ENCODE results near the gene FGF21. TPM values are rescaled to one million over a fixed set of nuclear protein-coding genes. Genes with fewer than 3 reads are reported as not detected.
A peak's percentile ranks its signal among the peaks of the same experiment; 100 is the strongest.

FGF21 gene
- total RNA-seq, 2 experiments from 2014 or later = not detected

DNA sequence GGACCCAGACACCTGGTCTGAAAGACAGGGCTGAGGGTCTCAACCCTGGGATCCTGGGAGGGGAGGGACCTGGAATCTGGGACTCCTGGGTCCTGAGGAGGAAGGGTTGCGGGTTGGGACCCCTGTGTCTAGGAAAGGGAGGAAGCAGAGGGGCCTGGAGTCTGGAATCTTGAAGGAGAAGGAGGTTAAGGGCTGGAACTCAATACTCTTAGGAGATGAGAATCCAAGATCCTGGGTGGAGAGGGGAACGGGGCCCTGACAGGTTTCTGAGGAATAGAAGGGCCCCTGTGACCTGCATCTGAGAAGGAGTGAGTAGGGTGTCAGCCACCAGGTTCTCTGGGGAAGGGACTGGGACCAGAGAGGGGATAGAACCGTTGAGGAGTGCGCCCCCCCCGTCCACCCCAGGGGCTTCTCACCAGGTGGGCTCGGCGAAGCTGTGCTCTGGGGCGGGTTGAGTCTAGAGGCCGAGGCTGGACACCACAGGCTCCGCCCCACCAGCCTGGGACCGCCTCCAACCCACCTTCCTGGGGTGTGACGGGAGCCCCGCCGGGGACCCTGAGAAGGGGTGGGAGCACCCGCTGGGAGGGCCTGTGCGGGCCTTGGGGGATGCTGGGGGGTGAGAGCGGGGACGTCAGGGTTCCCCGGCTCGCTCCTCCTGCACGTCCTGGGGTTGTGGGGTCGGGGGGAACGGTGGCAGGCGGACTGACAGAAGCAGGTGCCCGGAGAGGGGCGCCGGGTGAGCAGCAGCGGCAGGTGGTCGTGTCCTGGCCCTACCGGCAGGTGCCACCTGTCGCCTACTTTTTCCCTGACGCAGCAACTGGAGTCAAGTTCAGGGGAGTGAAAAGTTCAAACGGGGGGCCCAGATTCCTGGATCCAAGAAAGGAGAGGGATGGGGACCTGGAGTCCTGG, 35.8 kb upstream of the FGF21 start, which contains the start of gene MAMSTR:
Gene MAMSTR, minus strand, starts transcription at position 463 of the 909 bp plus-strand sequence. CDS start 694 bp downstream, outside the sequence.
- Mint-ChIP-seq H3K27ac (peak within 1 kb of the TSS; percentile 96), H3K36me3 (ENCODE audit: low read depth) (no peaks in the 10 kb centered on the region), H3K27me3 (no peaks in the 10 kb centered on the region), H3K9me3 (no peaks in the 10 kb centered on the region), H3K4me1 (ENCODE audit: low read depth) (peaks cover 17% of the 10 kb centered on the region), H3K4me3 (peak within 1 kb of the TSS; percentile 92)
- Histone ChIP-seq H3K9me3 (ENCODE audit: control insufficient read depth in 1 of 2, insufficient read depth in 1 of 2, low read length in 2 of 2) (peaks cover 0 to under 1% of the 10 kb centered on the region in 2 experiments), H3K4me3 (ENCODE audit: low read length) (peak within 1 kb of the TSS; percentile 84), H3K36me3 (ENCODE audit: insufficient read depth, low read length) (no peaks in the 10 kb centered on the region), H3K27ac (ENCODE audit: low read depth in 1 of 2, low read length in 2 of 2) (peak within 1 kb of the TSS; percentile 81 to 94), H3K27me3 (ENCODE audit: control insufficient read depth in 1 of 2, insufficient read depth in 2 of 2, low read length in 2 of 2) (no peaks in the 10 kb centered on the region), H3K4me1 (ENCODE audit: insufficient read depth, low read length) (peaks cover 29% of the 10 kb centered on the region)
- TF ChIP-seq, protein P1, sequence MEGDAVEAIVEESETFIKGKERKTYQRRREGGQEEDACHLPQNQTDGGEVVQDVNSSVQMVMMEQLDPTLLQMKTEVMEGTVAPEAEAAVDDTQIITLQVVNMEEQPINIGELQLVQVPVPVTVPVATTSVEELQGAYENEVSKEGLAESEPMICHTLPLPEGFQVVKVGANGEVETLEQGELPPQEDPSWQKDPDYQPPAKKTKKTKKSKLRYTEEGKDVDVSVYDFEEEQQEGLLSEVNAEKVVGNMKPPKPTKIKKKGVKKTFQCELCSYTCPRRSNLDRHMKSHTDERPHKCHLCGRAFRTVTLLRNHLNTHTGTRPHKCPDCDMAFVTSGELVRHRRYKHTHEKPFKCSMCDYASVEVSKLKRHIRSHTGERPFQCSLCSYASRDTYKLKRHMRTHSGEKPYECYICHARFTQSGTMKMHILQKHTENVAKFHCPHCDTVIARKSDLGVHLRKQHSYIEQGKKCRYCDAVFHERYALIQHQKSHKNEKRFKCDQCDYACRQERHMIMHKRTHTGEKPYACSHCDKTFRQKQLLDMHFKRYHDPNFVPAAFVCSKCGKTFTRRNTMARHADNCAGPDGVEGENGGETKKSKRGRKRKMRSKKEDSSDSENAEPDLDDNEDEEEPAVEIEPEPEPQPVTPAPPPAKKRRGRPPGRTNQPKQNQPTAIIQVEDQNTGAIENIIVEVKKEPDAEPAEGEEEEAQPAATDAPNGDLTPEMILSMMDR (IDR thresholded peaks at IDR 0.05) = no peak
- ChIA-PET POLR2A (interaction anchor here (1.5 to 2.2 kb wide), 2 partner anchors 20 to 82 kb away, joined by 4 to 13 read pairs; no protein-coding TSS in a partner anchor), CTCF (no interaction called here)
- DNase-seq (peak in 1 of 14 experiments; percentile 48), ATAC-seq (ENCODE audit: poor library complexity) (no peak)
- intact Hi-C loops (cut with DNase I, micrococcal nuclease) = loop anchor here (2.0 to 10.0 kb wide), 3 partner anchors 19 to 215 kb away; no protein-coding TSS in a partner anchor

DNA sequence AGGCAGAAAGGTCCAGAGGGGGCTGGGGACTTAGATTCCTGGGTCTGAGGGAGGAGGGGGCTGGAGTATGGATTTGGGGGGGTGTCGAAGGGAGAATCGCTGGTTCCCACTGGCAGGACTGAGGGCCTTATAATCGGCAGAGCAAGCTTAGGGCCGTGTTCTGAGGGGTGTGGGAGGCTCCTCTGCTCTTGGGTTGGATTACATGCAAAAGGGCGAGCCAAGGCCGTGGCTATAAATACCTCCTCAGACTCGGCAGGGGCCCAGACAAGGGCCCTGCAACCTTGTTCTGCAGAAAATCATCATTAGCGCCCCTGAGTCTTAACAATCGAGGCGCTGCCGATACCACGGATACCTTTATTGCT, 35.1 kb upstream of the FGF21 start:
- TF ChIP-seq, protein P1 (IDR thresholded peaks at IDR 0.05) = no peak
- Mint-ChIP-seq H3K27ac (peak overlapping the region; percentile 96), H3K4me1 (ENCODE audit: low read depth) (peaks cover 18% of the 10 kb centered on the region), H3K36me3 (ENCODE audit: low read depth) (peaks cover 3% of the 10 kb centered on the region), H3K4me3 (peak overlapping the region; percentile 92), H3K27me3 (no peaks in the 10 kb centered on the region), H3K9me3 (peaks cover 3% of the 10 kb centered on the region)
- Histone ChIP-seq H3K4me1 (ENCODE audit: insufficient read depth, low read length) (peaks cover 28% of the 10 kb centered on the region), H3K4me3 (ENCODE audit: low read length) (peak overlapping the region; percentile 84), H3K27me3 (ENCODE audit: control insufficient read depth in 1 of 2, insufficient read depth in 2 of 2, low read length in 2 of 2) (no peaks in the 10 kb centered on the region), H3K27ac (ENCODE audit: low read depth in 1 of 2, low read length in 2 of 2) (no peak overlapping the region), H3K36me3 (ENCODE audit: insufficient read depth, low read length) (no peaks in the 10 kb centered on the region), H3K9me3 (ENCODE audit: control insufficient read depth in 1 of 2, insufficient read depth in 1 of 2, low read length in 2 of 2) (peaks cover 0 to 4% of the 10 kb centered on the region in 2 experiments)
- POLR2A ChIA-PET = interaction anchor here (0.9 to 2.2 kb wide), 7 partner anchors 12 to 245 kb away, joined by 3 to 13 read pairs (median 5); partner anchors contain the start of genes CA11, FTL, IZUMO1 and RPL18
- ATAC-seq (ENCODE audit: poor library complexity) (no peak), DNase-seq (no peak)
- CTCF ChIA-PET = interaction anchor here (0.6 to 1.1 kb wide), 2 partner anchors 19 to 31 kb away, joined by 3 read pairs; no protein-coding TSS in a partner anchor
- intact Hi-C loops (cut with DNase I, micrococcal nuclease) = loop anchor here in 1 of 2 experiments (2.0 kb wide), 2 partner anchors 19 to 81 kb away; no protein-coding TSS in a partner anchor

DNA sequence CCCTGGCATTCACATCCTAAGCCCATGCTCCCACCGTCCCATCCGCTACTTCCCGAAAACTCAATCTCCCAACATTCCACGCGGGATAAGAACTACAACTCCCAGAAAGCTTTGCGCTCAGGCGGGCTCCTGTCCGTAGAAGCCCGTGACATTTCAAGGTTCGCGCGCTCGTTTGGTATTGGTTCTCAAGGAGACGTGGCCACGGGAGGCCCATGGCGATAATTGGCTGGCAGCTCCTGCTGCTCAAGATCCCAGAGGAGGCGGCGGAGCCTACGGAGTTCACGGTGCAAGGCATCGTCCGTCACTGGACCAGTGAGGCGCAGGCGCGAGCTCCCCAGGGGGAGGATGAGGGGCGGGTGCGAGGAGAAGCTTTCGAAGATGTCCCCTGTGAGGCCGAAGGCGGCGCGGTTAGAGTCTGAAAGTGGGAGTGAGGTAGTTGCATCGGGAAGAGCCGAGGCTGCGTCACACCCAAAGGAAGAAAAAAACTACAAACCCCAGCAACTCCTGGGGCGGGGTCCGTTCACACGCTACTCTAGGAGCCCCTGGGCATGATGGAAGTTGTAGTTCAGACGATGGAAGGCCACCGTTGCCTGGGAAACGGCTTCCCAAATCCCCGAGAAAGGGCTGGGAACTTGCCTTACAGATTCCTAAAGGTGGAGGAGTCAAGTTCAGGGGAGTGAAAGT, 34.6 kb upstream of the FGF21 start:
- DNase-seq (peak; percentile 81 to 96 (median 86)), ATAC-seq (ENCODE audit: poor library complexity) (peak; percentile 79)
- Histone ChIP-seq H3K4me1 (ENCODE audit: insufficient read depth, low read length) (peaks cover 32% of the 10 kb centered on the region), H3K27ac (ENCODE audit: low read depth in 1 of 2, low read length in 2 of 2) (peak overlapping the region; percentile 81 to 94), H3K36me3 (ENCODE audit: insufficient read depth, low read length) (no peaks in the 10 kb centered on the region), H3K27me3 (ENCODE audit: control insufficient read depth in 1 of 2, insufficient read depth in 2 of 2, low read length in 2 of 2) (no peaks in the 10 kb centered on the region), H3K4me3 (ENCODE audit: low read length) (peak overlapping the region; percentile 84), H3K9me3 (ENCODE audit: control insufficient read depth in 1 of 2, insufficient read depth in 1 of 2, low read length in 2 of 2) (peaks cover 0 to 5% of the 10 kb centered on the region in 2 experiments)
- Mint-ChIP-seq H3K4me1 (ENCODE audit: low read depth) (peaks cover 23% of the 10 kb centered on the region), H3K4me3 (peak overlapping the region; percentile 92), H3K36me3 (ENCODE audit: low read depth) (peaks cover 3% of the 10 kb centered on the region), H3K9me3 (peaks cover 3% of the 10 kb centered on the region), H3K27me3 (no peaks in the 10 kb centered on the region), H3K27ac (peak overlapping the region; percentile 96)
- POLR2A ChIA-PET = interaction anchor here (0.9 to 2.2 kb wide), 8 partner anchors 12 to 273 kb away, joined by 3 to 13 read pairs (median 4); partner anchors contain the start of genes CA11, FTL, IZUMO1 and RPL18
- TF ChIP-seq, protein P1 (IDR thresholded peaks at IDR 0.05) = no peak
- intact Hi-C loops (cut with DNase I, micrococcal nuclease) = loop anchor here in 1 of 2 experiments (2.0 kb wide), 2 partner anchors 18 to 82 kb away; no protein-coding TSS in a partner anchor
- CTCF ChIA-PET = interaction anchor here (0.6 to 1.1 kb wide), 2 partner anchors 18 to 31 kb away, joined by 3 read pairs; no protein-coding TSS in a partner anchor

Data from CD4-positive, alpha-beta T cell (primary cell).